ENCODE data around the gene TTLL8.

Gene TTLL8

DNA sequence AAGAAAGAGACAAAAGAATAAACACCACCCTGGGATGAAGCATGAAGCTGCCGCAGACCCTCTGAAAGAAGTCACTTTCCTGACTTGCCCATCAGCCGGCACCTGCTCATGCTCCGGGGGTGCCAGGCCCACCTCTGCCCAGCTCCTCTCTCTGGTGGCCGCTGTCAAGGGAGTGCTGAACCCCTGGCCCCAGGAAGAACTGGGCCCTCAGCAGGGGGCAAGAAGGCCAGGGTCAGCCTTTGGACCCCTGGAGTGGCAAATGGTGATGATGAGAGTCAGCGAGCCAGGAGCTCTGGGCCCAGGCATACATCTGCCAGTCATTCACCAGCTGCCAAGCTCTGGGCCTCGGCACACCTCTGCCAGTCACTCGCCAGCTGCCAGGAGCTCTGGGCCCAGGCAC is 17.4 kb downstream of the TTLL8 start:
- DNase-seq, result no peak

DNA sequence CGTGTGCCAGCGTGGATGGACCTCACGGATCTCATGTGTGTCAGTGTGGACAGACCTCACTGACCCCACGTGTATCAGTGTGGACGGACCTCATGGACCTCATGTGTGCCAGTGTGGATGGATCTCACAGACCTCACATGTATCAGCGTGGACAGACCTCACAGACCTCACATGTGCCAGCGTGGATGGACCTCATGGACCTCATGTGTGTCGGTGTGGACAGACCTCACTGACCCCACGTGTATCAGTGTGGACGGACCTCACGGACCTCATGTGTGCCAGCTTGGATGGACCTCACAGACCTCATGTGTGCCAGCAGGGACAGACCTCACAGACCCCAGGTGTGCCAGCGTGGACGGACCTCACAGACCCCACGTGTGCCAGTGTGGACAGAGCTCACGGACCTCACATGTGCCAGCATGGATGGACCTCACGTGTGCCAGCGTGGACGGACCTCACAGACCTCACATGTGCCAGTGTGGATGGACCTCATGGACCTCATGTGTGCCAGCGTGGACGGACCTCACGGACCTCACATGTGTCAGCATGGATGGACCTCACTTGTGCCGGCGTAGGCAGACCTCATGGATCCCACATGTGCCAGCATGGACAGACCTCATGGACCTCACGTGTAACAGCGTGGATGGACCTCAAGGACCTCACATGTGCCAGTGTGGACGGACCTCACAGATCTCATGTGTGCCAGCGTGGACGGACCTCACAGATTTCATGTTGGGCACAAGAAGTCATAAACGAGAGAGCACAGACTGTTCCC is 18.2 kb downstream of the TTLL8 start:
- DNase-seq, result no peak

DNA sequence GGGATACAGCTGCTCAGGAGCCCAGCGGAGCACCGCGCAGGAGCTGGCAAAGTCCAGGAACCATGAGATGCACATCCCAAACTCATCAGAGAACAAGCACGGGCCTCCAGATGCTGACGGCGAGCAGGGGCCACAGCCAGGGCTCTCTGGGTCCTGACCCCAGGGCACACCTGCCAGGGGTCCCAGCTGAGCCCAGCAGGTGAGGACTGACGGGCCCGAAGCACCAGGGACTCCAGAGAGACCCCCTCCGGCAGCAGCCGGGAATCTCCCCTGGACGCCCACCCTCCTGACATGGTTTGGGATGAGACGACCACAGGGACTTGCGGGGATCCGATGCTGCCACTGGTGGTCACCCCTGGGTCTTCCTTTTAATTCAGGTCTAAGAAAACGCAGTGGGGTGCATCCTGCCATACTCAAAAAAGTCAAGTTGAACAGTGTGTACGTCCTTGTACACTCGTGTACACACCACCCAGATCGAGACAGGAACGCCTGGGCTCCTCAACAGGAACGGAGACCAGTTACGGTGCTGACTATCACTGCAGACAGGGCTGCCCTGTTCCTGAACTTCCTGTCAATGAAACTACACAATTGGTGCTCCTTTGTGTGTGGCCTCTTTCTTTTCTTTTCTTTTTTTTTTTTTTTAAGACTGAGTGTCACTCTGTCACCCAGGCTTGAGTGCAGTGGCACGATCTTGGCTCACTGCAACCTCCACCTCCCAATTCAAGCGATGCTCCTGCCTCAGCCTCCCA is 21.9 kb downstream of the TTLL8 start:
- DNase-seq, result no peak

DNA sequence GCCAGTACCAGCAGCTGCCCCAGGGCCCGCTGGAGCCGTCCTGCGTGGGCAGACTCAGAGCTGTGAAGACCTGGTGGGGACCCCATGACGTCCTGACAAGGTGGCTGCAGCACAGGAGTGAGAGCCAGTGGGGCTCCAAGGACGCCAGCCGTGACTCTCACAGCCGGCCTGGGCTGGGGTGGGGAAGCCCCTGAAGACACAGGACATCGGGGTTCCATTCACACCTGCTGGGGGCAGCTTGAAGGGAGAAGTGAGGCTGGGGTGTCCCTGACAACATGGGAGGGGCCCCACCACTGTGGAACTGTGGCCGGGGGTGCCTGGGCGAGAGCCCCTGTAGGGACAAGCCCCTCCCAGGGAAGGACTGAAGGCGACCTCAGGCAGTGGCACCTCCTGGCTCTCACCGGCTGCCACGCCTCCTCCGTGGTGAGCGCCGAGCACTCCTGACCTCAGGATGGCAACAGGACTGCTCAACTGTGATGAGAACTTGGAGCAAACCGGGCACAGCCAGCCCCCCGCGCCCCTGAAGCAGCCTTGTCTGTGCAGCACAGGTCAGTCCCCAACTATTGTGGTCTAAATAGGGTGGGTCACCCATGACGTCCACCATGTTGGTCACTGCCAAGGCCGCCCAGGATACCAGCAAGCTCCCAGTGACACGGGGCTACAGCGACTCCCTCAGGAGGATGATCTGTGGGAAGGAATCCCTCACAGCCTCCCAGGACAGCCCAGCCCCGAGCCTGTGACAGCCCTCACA is 22.8 kb downstream of the TTLL8 start:
- no peak for DNase-seq

DNA sequence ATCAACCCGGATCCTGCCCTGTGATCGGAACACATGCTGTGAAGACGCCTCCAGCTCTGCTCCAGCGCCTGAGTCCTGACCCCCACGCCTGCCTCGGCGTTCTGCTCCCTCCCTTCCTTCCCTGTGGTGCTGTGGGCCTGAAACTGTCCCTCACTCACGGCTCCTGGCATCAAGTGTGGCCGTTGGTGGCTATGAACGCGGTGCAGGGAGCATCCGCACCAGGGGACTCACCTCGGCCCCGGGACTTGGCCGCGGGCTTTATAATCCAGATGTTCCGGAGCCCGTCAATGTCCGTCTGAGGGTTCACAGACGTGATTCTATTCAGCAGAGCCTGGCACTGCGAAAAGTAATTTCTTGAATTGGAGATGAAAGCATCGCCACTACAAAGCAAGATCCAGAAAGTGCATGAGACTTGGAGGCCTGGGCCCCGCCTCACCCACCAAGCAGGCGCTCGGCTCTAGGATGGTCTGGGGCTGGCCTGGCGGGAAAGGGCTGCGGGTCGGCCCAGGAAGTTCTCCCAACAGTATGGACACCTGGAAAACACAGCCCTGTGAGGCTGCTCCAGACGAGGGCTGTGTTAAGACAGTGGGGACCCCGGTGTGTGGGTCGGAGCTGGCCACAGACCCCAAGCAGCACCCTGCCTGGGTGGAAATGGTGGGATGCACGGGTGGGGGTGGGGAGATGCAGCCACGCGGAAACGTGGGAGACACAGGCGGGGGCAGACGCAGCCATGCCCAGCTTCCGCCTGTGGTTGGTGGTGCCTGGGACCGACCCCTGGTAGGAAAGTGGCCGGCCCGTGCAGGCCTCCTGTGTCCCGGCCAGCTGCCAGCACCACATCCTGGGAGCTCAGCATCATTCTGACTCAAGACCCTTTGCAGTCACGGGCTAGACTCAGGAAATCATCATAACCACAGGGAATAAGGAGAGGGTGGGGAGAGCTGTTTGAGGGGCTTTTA is 23.7 kb downstream of the TTLL8 start:
- DNase-seq, result no peak

DNA sequence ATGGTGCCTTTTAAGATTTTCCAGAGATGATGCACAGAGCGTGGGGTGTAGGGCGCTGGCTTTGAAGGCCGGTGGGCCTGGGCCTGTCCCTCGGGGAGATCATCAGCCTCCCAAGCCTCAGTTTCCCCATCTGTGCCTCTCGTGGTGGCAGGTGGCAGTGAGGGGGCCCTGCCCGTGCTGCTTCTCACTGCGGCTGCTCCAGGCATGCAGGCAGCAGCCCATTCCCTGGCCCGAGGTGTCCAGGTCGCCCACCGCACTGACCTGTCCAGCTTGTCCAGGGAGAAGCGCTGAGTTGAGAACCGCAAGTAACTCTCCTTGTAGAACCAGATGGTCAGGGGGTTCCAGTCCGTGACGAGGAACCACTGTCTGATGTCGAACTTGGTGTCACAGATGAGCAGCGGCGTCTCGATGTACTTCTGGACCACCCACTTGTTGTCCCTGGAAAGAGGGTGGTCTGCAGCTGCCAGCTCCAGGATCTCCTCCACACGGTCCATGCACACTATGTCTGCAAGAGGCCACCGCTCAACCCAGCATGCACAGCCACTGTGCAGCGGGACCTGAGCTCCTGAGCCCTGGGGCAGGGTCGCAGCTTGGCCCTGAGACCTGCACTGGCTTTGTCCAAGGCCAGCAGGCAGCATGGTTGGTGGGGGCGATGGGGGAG is 25.0 kb downstream of the TTLL8 start:
- no peak for DNase-seq

DNA sequence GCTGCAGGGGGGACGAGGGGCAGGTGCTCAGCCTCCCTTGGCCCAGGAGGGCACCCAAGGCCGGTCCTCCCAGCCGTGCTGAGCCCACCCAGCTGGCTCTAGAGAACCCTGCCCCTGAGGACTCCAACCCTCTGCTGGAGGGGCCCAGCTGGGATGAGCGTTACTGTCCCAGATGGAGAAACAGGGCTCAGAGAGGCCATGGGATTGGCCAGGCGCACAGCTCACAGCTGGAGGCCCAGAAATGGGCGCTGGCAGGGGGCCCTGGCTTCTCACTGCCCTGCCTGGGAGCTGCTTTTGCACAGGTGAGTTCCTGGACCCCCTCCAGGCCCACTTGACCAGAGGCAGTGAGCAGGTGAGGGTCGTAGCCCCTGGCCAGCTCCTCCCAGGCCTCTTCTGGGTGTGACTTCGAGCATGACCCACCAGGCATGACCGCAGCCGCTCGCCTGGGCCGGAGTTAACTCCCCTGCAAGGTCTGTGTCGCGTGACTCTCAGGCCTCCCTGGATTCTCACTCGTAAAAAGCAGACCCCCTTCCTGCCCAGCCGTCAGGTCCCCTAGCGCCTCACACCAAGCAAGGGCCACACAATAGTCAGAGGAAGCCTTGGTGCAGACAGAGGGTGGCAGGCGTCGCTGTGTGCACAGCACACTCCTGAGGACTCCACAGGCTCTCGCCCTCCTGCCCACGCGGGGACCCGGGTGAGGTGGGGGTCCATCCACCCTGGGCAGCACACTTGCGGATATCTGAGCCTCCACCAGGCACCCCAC is 25.8 kb downstream of the TTLL8 start:
- DNase-seq, result no peak

DNA sequence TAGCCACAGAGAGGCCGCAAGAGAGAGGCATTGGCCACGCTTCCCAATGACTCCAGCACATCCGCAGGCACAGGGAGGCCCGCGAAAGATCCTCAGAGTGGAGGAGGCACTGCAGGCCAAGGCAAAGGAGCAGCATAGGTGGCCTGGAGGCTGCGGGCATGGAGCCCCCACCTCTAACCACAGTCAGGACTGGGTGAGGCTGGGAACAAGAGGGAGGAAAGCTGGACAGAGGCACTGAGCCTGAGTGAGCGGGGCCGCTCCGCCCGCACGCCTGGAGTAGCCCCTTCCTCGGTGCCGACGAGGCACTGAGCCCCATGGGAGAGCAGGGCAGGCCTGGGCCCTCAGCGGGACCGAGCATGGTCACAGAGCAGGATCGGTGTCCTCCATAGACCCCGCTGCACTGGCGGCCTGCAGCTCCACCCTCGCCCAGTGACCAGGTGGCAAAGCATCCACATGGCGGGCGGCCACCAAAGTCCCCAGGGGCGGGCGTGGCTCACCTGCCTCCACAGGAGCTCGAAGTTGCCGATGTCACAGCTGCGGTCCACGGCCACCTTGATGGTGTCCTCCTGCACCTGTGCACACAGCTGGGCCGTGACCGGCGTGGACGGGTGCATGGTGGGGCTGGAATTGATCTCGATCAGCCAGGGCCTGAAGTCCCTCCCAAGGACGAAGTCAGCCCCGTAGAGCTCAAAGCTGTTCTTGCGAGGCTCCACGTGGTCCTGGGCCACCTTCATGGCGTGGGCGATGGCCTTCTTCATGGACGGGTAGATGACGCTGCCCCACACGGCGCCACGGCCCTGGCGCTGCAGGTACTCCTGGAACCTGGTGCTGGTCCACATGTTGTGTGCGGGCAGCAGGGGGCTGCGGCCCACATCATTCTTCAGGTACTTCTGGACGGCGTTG is 26.7 kb downstream of the TTLL8 start:
- DNase-seq, result no peak

DNA sequence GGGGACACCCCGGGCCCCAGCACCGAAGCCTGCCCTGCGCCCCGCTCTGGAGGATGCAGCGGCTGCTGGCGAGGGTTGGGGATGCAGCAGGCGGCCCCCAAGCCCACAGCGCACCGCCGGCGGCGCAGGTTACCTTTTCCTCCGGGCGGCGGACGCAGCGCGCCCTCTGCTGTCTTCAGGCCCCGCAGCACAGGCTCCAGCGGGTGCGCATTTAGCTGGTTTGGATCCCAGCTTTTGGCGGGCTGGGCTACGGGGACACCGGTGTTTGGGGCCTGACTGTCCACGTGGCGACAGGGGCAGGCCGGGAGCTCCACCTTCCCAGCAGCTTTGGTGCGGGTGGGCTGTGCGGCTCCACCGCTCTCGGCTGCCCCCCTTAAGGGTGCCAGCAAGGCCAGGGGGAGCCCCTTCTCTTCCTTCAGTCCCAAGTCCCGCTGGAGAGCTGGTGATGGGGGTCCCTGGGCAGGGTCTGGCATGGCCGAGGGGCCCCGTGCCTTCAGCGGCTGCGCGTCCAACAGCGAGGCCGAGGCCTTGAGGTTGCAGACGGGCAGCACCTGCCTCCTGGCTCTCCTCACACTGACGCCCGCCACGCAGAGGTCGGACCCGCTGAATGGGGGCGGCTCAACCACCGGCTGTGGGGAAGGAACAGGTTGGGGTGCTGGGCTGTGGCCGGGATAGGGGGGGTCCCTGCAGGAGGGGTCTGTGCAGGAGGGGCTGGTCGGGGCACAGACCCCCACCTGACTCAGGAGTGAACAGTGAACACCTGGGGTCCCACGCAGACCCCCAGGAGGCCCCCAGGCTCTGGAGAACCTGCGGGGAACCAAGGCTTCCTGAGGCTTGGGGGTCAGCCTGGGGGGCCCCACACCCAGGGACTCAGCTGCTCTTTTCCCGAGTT is 27.6 kb downstream of the TTLL8 start:
- peak; percentile 71 for DNase-seq

DNA sequence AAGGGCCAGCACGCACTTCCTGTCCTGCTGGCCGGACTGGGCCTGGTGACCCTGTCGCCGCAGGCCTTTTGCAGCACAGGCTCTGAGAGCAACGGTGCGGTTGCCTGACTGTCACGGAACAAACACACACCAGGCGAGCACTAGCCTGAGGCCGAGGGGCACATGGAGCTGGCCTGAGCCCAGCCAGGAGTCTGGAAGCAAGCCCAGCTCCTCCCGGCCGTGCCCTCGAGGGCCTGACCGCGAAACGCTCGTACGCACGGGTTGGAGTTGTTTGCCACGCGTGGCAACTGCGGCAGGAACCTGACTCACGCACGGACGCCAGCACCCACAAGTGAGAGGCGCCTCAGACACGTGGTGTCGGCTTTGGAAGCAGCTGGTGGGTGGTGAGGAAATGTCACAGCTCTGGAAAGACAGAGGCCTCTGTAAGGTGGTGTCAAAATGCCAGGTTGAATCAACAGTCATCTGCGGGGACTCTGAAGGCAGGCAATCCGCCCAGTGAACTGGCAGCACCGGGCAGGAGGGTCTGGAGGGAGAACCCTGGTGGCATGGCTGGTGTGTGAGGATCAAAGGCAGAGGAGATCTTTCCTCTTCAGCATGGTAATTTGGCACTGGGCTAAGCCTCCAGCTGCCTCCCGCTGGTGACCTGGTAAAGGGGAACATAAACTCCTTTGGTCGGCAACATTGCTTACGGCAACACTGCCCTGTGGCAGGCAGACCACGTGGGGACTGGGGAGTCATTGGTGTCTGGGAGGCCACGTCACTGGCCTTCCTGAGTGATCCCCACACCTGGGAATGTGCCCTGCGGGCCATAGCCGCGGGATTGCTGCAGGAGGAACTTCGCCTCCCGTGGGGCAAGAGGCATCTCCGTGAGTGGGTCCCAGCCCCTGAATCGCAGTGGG is 30.2 kb downstream of the TTLL8 start:
- no peak for DNase-seq

DNA sequence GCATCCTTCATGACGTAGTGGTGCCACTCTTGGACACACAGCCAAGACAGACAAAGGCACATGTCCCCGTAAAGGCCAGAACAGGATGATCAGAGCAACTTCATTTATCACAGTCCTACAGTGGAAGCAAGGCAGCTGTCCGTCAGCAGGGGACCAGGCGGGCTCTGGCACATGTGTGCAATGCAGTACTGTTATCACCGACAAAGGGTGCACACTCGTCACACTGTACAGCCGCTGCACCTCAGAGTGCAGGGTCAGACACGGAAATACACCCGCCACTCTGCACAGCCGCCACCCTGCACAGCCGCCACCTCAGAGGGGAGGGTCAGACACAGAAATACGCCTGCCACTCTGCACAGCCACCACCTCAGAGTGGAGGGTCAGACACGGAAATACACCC is 32.1 kb downstream of the TTLL8 start:
- DNase-seq, result no peak

DNA sequence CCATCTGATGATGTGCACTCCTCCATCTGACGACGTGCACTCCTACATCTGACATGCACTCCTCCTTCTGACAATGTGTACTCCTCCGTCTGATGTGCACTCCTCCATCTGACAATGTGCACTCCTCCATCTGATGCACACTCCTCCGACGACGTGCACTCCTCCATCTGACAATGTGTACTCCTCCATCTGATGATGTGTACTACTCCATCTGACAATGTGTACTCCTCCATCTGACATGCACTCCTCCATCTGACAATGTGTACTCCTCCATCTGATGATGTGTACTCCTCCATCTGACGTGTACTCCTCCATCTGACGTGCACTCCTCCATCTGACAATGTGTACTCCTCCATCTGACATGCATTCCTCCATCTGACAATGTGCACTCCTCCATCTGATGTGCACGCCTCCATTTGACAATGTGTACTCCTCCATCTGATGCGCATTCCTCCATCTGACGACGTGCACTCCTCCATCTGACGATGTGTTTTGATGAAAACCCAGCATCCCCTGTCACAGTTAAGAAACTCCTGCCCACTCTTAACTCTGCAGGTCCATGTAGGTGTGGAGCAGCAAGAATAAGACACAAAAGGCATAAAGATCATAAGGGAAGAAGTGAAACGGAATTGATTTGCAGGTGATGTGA is 35.8 kb downstream of the TTLL8 start:
- DNase-seq, result no peak

DNA sequence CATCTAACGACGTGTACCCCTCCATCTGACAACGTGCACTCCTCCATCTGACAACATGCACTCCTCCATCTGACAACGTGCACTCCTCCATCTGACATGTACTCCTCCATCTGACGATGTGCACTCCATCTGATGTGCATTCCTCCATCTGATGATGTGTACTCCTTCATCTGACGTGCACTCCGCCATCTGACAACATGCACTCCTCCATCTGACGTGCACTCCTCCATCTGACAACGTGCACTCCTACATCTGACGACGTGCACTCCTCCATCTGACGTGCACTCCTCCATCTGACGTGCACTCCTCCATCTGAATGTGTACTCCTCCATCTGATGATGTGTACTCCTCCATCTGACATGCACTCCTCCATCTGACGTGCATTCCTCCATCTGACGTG is 37.5 kb downstream of the TTLL8 start:
- no peak for DNase-seq

DNA sequence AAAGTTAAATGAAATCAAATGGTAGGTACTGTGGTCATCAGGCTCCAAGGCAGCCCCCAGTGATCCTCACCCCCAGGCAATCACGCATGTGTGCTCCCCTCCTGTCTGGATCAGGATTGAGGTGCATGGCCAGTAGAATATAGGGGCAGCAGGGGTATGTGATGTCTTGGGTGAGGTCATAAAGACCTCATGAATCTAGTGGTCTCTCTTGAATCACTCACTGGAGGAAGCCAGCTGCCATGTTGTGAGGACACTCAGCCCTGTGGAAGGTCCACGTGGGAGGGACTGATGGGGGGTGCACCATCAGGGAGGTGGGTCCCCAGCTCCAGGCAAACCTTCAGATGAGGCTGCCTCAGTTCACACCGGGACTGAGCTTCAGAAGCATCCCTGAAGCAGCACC is 38.8 kb downstream of the TTLL8 start:
- DNase-seq, result no peak

DNA sequence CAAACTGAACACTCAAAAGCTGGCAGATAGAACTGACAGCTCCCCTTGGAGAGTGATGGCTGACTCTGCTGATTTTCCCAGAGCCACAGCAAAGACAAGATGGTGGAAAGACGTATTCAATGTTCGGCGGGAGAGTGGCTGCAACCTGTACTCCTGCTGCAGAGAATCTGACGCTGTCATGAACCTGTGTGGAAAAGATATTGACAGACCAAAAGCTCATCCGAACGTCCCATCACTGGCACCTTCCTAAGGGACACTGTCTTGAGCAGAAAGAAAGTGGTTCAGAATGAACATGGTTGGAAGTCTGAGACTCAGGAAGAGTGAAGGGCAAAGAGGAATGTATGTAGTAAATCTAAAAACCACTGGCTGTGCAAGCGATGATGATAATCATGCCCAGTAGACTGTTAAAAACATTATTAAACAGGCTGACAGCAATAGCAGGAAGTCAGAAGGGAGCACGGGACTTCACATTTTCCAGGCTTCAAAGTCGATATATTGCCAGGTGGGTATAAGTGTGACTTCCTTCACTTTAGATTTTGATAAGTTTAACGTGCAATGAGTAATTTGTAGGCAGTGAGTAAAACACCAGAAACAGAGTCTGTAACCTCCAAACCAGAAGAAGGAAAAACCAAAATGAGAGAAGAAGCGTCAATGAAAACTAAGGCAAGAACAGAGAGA is 39.4 kb downstream of the TTLL8 start:
- no peak for DNase-seq

DNA sequence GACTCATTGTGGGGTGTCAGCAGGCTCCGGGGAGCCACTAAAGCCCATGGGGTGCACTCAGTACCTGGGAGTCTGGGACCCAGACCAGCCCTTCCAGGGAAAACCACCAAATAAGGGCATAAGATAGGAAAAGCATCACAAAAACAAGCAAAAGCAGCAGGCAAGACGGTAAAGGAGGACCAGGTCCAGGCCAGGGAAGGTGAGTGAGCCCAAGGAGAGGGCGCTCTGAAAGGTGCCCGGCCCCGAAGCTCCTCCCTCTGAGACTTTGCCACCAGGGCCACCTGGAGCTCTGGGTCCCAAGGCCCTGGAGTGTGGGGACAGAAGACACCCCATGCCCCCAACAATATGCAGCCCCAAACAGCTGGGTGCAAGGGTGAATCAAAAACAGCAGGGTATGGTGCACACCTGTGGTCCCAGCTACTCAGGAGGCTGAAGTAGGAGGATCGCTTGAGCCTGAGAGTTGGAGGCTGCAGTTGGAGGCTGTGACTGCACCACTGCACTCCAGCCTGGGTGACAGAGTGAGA is 40.3 kb downstream of the TTLL8 start:
- no peak for DNase-seq

Data from NCI-H1105 (cell line).